H1 (cell line): ENCODE measurements around the gene CD248.

Experiments
- ASH2L ChIP-seq: fragments of 200-600, 300-600 bp; sonication (generic); IDR thresholded peaks from one replicate; pipeline ENCODE4 v1.7.1; 2017; ENCODE audit warnings: low read length
- BACH1 ChIP-seq: IDR thresholded peaks from 2 replicates; pipeline ENCODE4 v1.6.1; 2012; ENCODE audit warnings: low read length, improper control_type of control experiment
- CTBP2 ChIP-seq: IDR thresholded peaks from 2 replicates; pipeline ENCODE4 v1.7.0; 2011; ENCODE audit warnings: borderline replicate concordance, mild to moderate bottlenecking, moderate library complexity, mixed read lengths, low read length; ENCODE audit not compliant: insufficient read depth, insufficient read length
- EP300 ChIP-seq, 2 experiments: IDR thresholded peaks; 1 replicate in 1 of 2; 2 replicates in 1 of 2; pipeline ENCODE4 v1.6.1; 2011 to 2012; ENCODE audit warnings: low read depth in 2 of 2, low read length in 2 of 2, mild to moderate bottlenecking in 2 of 2, borderline replicate concordance in 1 of 2, inconsistent platforms in 1 of 2, moderate library complexity in 1 of 2
- JUN ChIP-seq: IDR thresholded peaks from 2 replicates; pipeline ENCODE4 v1.6.1; 2011; ENCODE audit warnings: low read depth, mild to moderate bottlenecking, improper control_type of control experiment, low read length
- POLR2A ChIP-seq, 2 experiments: IDR thresholded peaks; 1 replicate in 1 of 2; 2 replicates in 1 of 2; pipeline ENCODE4 v1.6.1; 2011; ENCODE audit warnings: low read depth in 2 of 2, low read length in 2 of 2, mild to moderate bottlenecking in 2 of 2; ENCODE audit errors: control extremely low read depth in 1 of 2
- POLR2AphosphoS5 ChIP-seq: IDR thresholded peaks from 2 replicates; pipeline ENCODE4 v1.6.1; 2011; ENCODE audit warnings: low read depth, low read length
- SIN3A ChIP-seq, 2 experiments: IDR thresholded peaks in 1 of 2; conservative IDR thresholded peaks in 1 of 2; 2 replicates each; pipeline ENCODE4 v1.6.1; 2011 to 2012; ENCODE audit warnings: low read length in 2 of 2, improper control_type of control experiment in 1 of 2, low read depth in 1 of 2, mild to moderate bottlenecking in 1 of 2
- SP2 ChIP-seq: IDR thresholded peaks from 2 replicates; pipeline ENCODE4 v1.6.1; 2012; ENCODE audit warnings: mild to moderate bottlenecking, low read length, inconsistent platforms
- SRF ChIP-seq: IDR thresholded peaks from 2 replicates; pipeline ENCODE4 v1.6.1; 2011; ENCODE audit warnings: mild to moderate bottlenecking, low read depth, low read length, moderate library complexity
- SUZ12 ChIP-seq: fragments of 200-600 bp; sonication (generic); IDR thresholded peaks from 2 replicates; pipeline ENCODE4 v1.6.1; 2012; ENCODE audit warnings: mild to moderate bottlenecking, inconsistent platforms, low read length, moderate library complexity, mixed read lengths
- TF ChIP-seq, protein P1 (sequence below), 3 experiments: IDR thresholded peaks; 1 replicate in 2 of 3; 2 replicates in 1 of 3; pipeline versions ENCODE4 v1.5.1 to v1.6.1; 2011; ENCODE audit warnings: low read length in 3 of 3, mild to moderate bottlenecking in 3 of 3, inconsistent platforms in 2 of 3, low read depth in 1 of 3, moderate library complexity in 1 of 3; ENCODE audit not compliant: insufficient read depth in 1 of 3; ENCODE audit errors: control extremely low read depth in 1 of 3

DNA sequence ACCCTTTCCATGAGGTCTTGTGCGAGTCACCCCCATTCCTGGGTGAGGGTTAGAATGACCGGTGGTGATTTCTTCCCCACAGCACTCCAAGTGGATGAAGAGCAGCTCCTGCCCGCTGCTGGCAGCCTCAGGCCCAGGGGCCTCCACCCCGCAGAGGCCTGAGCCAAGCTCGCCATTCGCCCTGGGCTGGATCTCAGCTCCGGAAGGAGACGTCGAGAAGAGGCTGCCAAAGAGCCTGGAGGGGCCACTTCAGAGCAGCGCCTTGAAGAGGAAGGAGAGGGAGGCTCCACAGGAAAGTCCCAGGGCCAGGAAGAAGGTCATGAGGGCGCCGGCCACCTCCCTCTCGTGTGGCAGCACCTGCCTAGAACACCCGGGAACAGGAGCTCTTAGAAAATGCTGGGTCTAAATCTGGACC is 46.4 kb upstream of the CD248 start:
- no peak for TF ChIP-seq POLR2AphosphoS5
- TF ChIP-seq, protein P1, sequence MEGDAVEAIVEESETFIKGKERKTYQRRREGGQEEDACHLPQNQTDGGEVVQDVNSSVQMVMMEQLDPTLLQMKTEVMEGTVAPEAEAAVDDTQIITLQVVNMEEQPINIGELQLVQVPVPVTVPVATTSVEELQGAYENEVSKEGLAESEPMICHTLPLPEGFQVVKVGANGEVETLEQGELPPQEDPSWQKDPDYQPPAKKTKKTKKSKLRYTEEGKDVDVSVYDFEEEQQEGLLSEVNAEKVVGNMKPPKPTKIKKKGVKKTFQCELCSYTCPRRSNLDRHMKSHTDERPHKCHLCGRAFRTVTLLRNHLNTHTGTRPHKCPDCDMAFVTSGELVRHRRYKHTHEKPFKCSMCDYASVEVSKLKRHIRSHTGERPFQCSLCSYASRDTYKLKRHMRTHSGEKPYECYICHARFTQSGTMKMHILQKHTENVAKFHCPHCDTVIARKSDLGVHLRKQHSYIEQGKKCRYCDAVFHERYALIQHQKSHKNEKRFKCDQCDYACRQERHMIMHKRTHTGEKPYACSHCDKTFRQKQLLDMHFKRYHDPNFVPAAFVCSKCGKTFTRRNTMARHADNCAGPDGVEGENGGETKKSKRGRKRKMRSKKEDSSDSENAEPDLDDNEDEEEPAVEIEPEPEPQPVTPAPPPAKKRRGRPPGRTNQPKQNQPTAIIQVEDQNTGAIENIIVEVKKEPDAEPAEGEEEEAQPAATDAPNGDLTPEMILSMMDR (IDR thresholded peaks at IDR 0.05; ENCODE audit: control extremely low read depth in 1 of 3, insufficient read depth in 1 of 3, low read depth in 1 of 3, low read length in 3 of 3) = no peak
- TF ChIP-seq POLR2A (IDR thresholded peaks at IDR 0.05; ENCODE audit: control extremely low read depth in 1 of 2, low read depth in 2 of 2, low read length in 2 of 2) = no peak; a peak in 1 of 3 replicates
- no peak for TF ChIP-seq ASH2L
- TF ChIP-seq EP300 (IDR thresholded peaks at IDR 0.05; ENCODE audit: borderline replicate concordance in 1 of 2, low read depth in 2 of 2, low read length in 2 of 2) = no peak
- TF ChIP-seq JUN = no peak
- TF ChIP-seq SUZ12 = no peak
- TF ChIP-seq SIN3A (conservative IDR thresholded peaks at IDR 0.05 in 1 of 2, IDR thresholded peaks at IDR 0.05 in 1 of 2; ENCODE audit: low read depth in 1 of 2, low read length in 2 of 2) = no peak
- no peak for TF ChIP-seq SP2
- TF ChIP-seq CTBP2 = no peak
- no peak for TF ChIP-seq BACH1
- TF ChIP-seq SRF = no peak
